ENCODE measurements around the gene PPP1R11.

GRCh38 chr6:30116724-30117123 is 49.7 kb downstream of the PPP1R11 start:
- no peak for TF ChIP-seq REST (IDR thresholded peaks at IDR 0.05; ENCODE audit: insufficient read depth in 1 of 2, low read depth in 2 of 2, low read length in 2 of 2)
- no peak for TF ChIP-seq POLR2AphosphoS5 (IDR thresholded peaks at IDR 0.05; ENCODE audit: low read depth, low read length)
- TF ChIP-seq TAF1 (IDR thresholded peaks at IDR 0.05; ENCODE audit: borderline replicate concordance, insufficient read depth, low read length) = no peak
- no peak for TF ChIP-seq SIN3A (IDR thresholded peaks at IDR 0.05; ENCODE audit: borderline replicate concordance, insufficient read depth, low read length)
- no peak for TF ChIP-seq FOXP2 (optimal IDR thresholded peaks at IDR 0.05; ENCODE audit: borderline replicate concordance, extremely low read depth, extremely low read length, insufficient read depth)

Measured in PFSK-1 (cell line).